SK-N-SH treated with all-trans-retinoic acid at 6 μM for 48 hours (cell line): ENCODE data around the gene L1CAM.

Experiments used
- ESRRG ChIP-seq: fragments of 250-450 bp; sonication (Bioruptor Pico); IDR thresholded peaks from 2 replicates; pipeline ENCODE4 v1.6.1; 2021; ENCODE audit warnings: mild to moderate bottlenecking
- TF ChIP-seq, protein P1 (sequence below): fragments of 250-450 bp; sonication (Bioruptor Pico); IDR thresholded peaks from 2 replicates; pipeline ENCODE4 v1.8.0; 2020; ENCODE audit warnings: mild to moderate bottlenecking, moderate library complexity, borderline replicate concordance

GRCh38 chrX:153880440-153880815 is 5.5 kb downstream of the L1CAM start:
- TF ChIP-seq, protein P1, sequence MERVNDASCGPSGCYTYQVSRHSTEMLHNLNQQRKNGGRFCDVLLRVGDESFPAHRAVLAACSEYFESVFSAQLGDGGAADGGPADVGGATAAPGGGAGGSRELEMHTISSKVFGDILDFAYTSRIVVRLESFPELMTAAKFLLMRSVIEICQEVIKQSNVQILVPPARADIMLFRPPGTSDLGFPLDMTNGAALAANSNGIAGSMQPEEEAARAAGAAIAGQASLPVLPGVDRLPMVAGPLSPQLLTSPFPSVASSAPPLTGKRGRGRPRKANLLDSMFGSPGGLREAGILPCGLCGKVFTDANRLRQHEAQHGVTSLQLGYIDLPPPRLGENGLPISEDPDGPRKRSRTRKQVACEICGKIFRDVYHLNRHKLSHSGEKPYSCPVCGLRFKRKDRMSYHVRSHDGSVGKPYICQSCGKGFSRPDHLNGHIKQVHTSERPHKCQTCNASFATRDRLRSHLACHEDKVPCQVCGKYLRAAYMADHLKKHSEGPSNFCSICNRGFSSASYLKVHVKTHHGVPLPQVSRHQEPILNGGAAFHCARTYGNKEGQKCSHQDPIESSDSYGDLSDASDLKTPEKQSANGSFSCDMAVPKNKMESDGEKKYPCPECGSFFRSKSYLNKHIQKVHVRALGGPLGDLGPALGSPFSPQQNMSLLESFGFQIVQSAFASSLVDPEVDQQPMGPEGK = no peak
- no peak for TF ChIP-seq ESRRG (CRISPR knock-in tag)
